WTC11 (cell line): ENCODE results near the gene FAN1. TPM values are rescaled to one million over a fixed set of nuclear protein-coding genes. Genes with fewer than 3 reads are reported as not detected.

ENCODE experiments used
- ATAC-seq: fragments of 200-7000 bp; cut with Tn5 transposase; 2 replicates; pipeline ENCODE4 v1.10.0; 2021; ENCODE audit warnings: mild to moderate bottlenecking, moderate library complexity
- CTCF ChIA-PET: fragments of 300-600 bp; sonication (Branson Sonifier 250); formaldehyde crosslinking; loops from one replicate; lab custom pipeline; 2021; ENCODE audit warnings: antibody characterized with exemption; lab: Charles Lee
- POLR2A ChIA-PET: fragments of 350-600 bp; sonication (Branson Sonifier 250); formaldehyde crosslinking; loops from one replicate; lab custom pipeline; 2021; ENCODE audit warnings: antibody characterized with exemption; lab: Charles Lee
- DNase-seq: peaks from one replicate; pipeline ENCODE4 v3.0.0; 2021; ENCODE audit warnings: low spot score
- H3K27ac Mint-ChIP-seq: 2 replicates; pipeline ENCODE4 v1.8.0; 2021; ENCODE audit warnings: mixed read lengths
- H3K27me3 Mint-ChIP-seq: 2 replicates; pipeline ENCODE4 v1.8.0; 2021; ENCODE audit warnings: low read depth, mild to moderate bottlenecking, moderate library complexity, mixed read lengths
- H3K36me3 Mint-ChIP-seq: 2 replicates; pipeline ENCODE4 v1.8.0; 2021; ENCODE audit warnings: mixed read lengths
- H3K4me1 Mint-ChIP-seq: 2 replicates; pipeline ENCODE4 v1.8.0; 2022; ENCODE audit warnings: mixed read lengths
- H3K4me3 Mint-ChIP-seq: 2 replicates; pipeline ENCODE4 v1.8.0; 2021; ENCODE audit warnings: mild to moderate bottlenecking, moderate library complexity, mixed read lengths
- H3K9me3 Mint-ChIP-seq: 2 replicates; pipeline ENCODE4 v1.8.0; 2021; ENCODE audit warnings: mixed read lengths
- AR ChIP-seq: fragments of 250-450 bp; sonication (Bioruptor Pico); IDR thresholded peaks from 2 replicates; pipeline ENCODE4 v1.9.0; 2021; ENCODE audit warnings: mild to moderate bottlenecking
- EMX1 ChIP-seq: fragments of 250-450 bp; sonication (Bioruptor Pico); IDR thresholded peaks from 2 replicates; pipeline ENCODE4 v1.8.0; 2021; ENCODE audit warnings: mild to moderate bottlenecking
- FOXP1 ChIP-seq: sonication (generic); formaldehyde crosslinking; IDR thresholded peaks from 2 replicates; pipeline ENCODE4 v1.8.0; 2022; ENCODE audit warnings: missing genetic modification reagents, mild to moderate bottlenecking, moderate library complexity, borderline replicate concordance
- FOXP4 ChIP-seq: sonication (generic); formaldehyde crosslinking; IDR thresholded peaks from 2 replicates; pipeline ENCODE4 v1.8.0; 2022; ENCODE audit warnings: mild to moderate bottlenecking, missing genetic modification reagents
- HMGXB4 ChIP-seq: sonication (generic); formaldehyde crosslinking; IDR thresholded peaks from 2 replicates; pipeline ENCODE4 v1.8.1; 2023; ENCODE audit warnings: mild to moderate bottlenecking, moderate library complexity, missing genetic modification reagents
- JAZF1 ChIP-seq: fragments of 250-450 bp; sonication (Bioruptor Pico); IDR thresholded peaks from 2 replicates; pipeline ENCODE4 v1.9.0; 2021; ENCODE audit warnings: moderate library complexity, mild to moderate bottlenecking, inconsistent platforms
- KAT7 ChIP-seq: sonication (generic); formaldehyde crosslinking; IDR thresholded peaks from 2 replicates; pipeline ENCODE4 v1.8.1; 2023; ENCODE audit warnings: missing genetic modification reagents, mild to moderate bottlenecking, borderline replicate concordance
- NR2C2 ChIP-seq: sonication (generic); formaldehyde crosslinking; IDR thresholded peaks from 2 replicates; pipeline ENCODE4 v1.8.0; 2022; ENCODE audit warnings: mild to moderate bottlenecking, missing genetic modification reagents
- OVOL2 ChIP-seq: fragments of 250-450 bp; sonication (Bioruptor Pico); IDR thresholded peaks from 2 replicates; pipeline ENCODE4 v1.9.0; 2021; ENCODE audit warnings: mild to moderate bottlenecking, borderline replicate concordance
- PRRX2 ChIP-seq: fragments of 250-450 bp; sonication (Bioruptor Pico); IDR thresholded peaks from 2 replicates; pipeline ENCODE4 v1.8.0; 2021; ENCODE audit warnings: mild to moderate bottlenecking
- RELA ChIP-seq: sonication (generic); formaldehyde crosslinking; IDR thresholded peaks from 2 replicates; pipeline ENCODE4 v1.8.1; 2022; ENCODE audit warnings: missing genetic modification reagents, mild to moderate bottlenecking, borderline replicate concordance
- RORB ChIP-seq: fragments of 250-450 bp; sonication (Bioruptor Pico); IDR thresholded peaks from 2 replicates; pipeline ENCODE4 v1.9.0; 2021; ENCODE audit warnings: mild to moderate bottlenecking
- TCF7 ChIP-seq: sonication (generic); formaldehyde crosslinking; IDR thresholded peaks from 2 replicates; pipeline ENCODE4 v1.8.0; 2022; ENCODE audit warnings: mild to moderate bottlenecking, low read depth, missing genetic modification reagents, moderate library complexity
- TEAD4 ChIP-seq: sonication (generic); formaldehyde crosslinking; IDR thresholded peaks from 2 replicates; pipeline ENCODE4 v1.8.0; 2022; ENCODE audit warnings: mild to moderate bottlenecking, missing genetic modification reagents
- TP53 ChIP-seq: sonication (generic); formaldehyde crosslinking; IDR thresholded peaks from 2 replicates; pipeline ENCODE4 v1.8.1; 2023; ENCODE audit warnings: mild to moderate bottlenecking, missing genetic modification reagents
- ZNF219 ChIP-seq: sonication (generic); formaldehyde crosslinking; IDR thresholded peaks from 2 replicates; pipeline ENCODE4 v1.8.0; 2023; ENCODE audit warnings: missing genetic modification reagents, mild to moderate bottlenecking, borderline replicate concordance
- ZNF416 ChIP-seq: fragments of 250-450 bp; sonication (Bioruptor Pico); IDR thresholded peaks from 2 replicates; pipeline ENCODE4 v1.9.0; 2021; ENCODE audit warnings: mild to moderate bottlenecking, inconsistent platforms
- ZNF512 ChIP-seq: sonication (generic); formaldehyde crosslinking; IDR thresholded peaks from 2 replicates; pipeline ENCODE4 v1.8.1; 2022; ENCODE audit warnings: missing genetic modification reagents, borderline replicate concordance
- ZNF671 ChIP-seq: fragments of 250-450 bp; sonication (Bioruptor Pico); IDR thresholded peaks from 2 replicates; pipeline ENCODE4 v1.8.0; 2021; ENCODE audit warnings: mild to moderate bottlenecking
- total RNA-seq: library from RNA; stranded (reverse); gene quantifications from 3 replicates; pipeline ENCODE4 v1.2.3, GENCODE V29; 2021
- TF ChIP-seq, protein P1 (sequence below): fragments of 250-450 bp; sonication (Bioruptor Pico); IDR thresholded peaks from 2 replicates; pipeline ENCODE4 v1.9.0; 2021; ENCODE audit warnings: moderate library complexity, mild to moderate bottlenecking, inconsistent platforms, borderline replicate concordance
- TF ChIP-seq, protein P2 (sequence below): sonication (generic); formaldehyde crosslinking; conservative IDR thresholded peaks from 2 replicates; pipeline ENCODE4 v1.8.1; 2022; ENCODE audit warnings: mild to moderate bottlenecking, missing genetic modification reagents
- TF ChIP-seq, protein P3 (sequence below): sonication (generic); formaldehyde crosslinking; IDR thresholded peaks from 2 replicates; pipeline ENCODE4 v1.8.1; 2023; ENCODE audit warnings: mild to moderate bottlenecking, missing genetic modification reagents
- TF ChIP-seq, protein P4 (sequence below): fragments of 200-600 bp; IDR thresholded peaks from 2 replicates; pipeline ENCODE4 v1.8.0; 2022; ENCODE audit warnings: antibody characterized with exemption

Gene FAN1
- total RNA-seq, 1 experiment from 2014 or later, result 22.8 TPM

DNA sequence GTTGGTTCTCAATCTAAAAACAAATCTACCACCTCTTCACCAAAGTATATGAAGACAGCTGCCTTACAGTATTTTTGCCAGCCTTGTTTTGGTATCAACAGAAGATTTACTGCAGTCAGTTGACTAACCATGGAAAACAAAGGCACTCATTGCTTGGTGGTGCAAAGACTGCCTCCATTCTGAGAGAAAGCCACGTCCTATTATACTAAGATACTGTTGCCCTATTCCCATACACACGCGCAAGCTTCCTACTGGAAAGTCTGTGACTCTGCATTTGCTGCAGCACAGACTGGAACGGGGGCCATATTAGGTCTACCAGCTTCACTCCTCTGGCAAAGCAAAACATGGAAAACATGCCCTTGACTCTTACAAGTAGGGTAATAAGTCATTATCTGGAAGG, 69.7 kb downstream of the FAN1 start (continued):
- no peak for TF ChIP-seq RELA (CRISPR knock-in tag)
- no peak for TF ChIP-seq AR (CRISPR knock-in tag)
- no peak for TF ChIP-seq PRRX2
- TF ChIP-seq, all 79 proteins: peak for 0

DNA sequence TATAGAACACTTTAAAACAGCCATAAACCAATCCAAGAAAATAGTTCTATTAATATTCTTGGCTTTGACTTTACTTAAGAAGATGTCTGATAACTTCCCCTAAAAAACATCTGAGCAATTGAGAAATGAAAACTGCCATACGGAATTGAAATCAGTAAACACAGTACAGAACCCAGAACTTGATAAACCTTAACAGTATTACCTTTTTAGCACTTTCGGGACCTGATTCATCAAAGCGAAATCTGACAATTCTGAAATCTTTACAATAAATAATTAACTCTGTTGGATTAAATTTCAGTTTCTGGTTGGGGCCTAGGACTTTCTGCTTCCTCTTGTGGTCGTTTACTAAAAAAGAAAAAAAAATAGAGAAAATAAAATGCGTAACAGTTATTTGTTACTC, 70.4 kb downstream of the FAN1 start:
- no peak for DNase-seq
- no peak for TF ChIP-seq EMX1 (CRISPR knock-in tag)
- TF ChIP-seq FOXP4 (CRISPR knock-in tag), result no peak
- no peak for TF ChIP-seq HMGXB4 (CRISPR knock-in tag)
- TF ChIP-seq ZNF416 (CRISPR knock-in tag), result no peak
- TF ChIP-seq, protein P1, sequence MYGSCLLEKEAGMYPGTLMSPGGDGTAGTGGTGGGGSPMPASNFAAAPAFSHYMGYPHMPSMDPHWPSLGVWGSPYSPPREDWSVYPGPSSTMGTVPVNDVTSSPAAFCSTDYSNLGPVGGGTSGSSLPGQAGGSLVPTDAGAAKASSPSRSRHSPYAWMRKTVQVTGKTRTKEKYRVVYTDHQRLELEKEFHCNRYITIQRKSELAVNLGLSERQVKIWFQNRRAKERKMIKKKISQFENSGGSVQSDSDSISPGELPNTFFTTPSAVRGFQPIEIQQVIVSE, result no peak
- TF ChIP-seq, protein P2, sequence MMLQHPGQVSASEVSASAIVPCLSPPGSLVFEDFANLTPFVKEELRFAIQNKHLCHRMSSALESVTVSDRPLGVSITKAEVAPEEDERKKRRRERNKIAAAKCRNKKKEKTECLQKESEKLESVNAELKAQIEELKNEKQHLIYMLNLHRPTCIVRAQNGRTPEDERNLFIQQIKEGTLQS (CRISPR knock-in tag), result no peak
- TF ChIP-seq TEAD4, result no peak
- TF ChIP-seq ZNF219 (CRISPR knock-in tag), result no peak
- no peak for TF ChIP-seq OVOL2 (CRISPR knock-in tag)
- TF ChIP-seq JAZF1 (CRISPR knock-in tag), result no peak
- TF ChIP-seq ZNF671 (CRISPR knock-in tag), result no peak
- TF ChIP-seq TP53 (CRISPR knock-in tag), result no peak
- no peak for TF ChIP-seq KAT7
- no peak for TF ChIP-seq RORB (CRISPR knock-in tag)
- no peak for TF ChIP-seq TCF7 (CRISPR knock-in tag)
- TF ChIP-seq NR2C2, result no peak
- TF ChIP-seq, protein P3, sequence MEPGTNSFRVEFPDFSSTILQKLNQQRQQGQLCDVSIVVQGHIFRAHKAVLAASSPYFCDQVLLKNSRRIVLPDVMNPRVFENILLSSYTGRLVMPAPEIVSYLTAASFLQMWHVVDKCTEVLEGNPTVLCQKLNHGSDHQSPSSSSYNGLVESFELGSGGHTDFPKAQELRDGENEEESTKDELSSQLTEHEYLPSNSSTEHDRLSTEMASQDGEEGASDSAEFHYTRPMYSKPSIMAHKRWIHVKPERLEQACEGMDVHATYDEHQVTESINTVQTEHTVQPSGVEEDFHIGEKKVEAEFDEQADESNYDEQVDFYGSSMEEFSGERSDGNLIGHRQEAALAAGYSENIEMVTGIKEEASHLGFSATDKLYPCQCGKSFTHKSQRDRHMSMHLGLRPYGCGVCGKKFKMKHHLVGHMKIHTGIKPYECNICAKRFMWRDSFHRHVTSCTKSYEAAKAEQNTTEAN (CRISPR knock-in tag), result no peak
- no peak for TF ChIP-seq ZNF512
- TF ChIP-seq, protein P4, sequence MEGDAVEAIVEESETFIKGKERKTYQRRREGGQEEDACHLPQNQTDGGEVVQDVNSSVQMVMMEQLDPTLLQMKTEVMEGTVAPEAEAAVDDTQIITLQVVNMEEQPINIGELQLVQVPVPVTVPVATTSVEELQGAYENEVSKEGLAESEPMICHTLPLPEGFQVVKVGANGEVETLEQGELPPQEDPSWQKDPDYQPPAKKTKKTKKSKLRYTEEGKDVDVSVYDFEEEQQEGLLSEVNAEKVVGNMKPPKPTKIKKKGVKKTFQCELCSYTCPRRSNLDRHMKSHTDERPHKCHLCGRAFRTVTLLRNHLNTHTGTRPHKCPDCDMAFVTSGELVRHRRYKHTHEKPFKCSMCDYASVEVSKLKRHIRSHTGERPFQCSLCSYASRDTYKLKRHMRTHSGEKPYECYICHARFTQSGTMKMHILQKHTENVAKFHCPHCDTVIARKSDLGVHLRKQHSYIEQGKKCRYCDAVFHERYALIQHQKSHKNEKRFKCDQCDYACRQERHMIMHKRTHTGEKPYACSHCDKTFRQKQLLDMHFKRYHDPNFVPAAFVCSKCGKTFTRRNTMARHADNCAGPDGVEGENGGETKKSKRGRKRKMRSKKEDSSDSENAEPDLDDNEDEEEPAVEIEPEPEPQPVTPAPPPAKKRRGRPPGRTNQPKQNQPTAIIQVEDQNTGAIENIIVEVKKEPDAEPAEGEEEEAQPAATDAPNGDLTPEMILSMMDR, result no peak
- TF ChIP-seq FOXP1 (CRISPR knock-in tag), result no peak
- TF ChIP-seq, all 79 proteins: peak for 0
- H3K9me3 Mint-ChIP-seq, result no peaks in the 10 kb centered on the region
- no peaks in the 10 kb centered on the region for H3K27me3 Mint-ChIP-seq
- CTCF ChIA-PET, result interaction anchor here (1.6 kb wide), 1 partner anchor 155 kb away, joined by 7 read pairs; no protein-coding TSS in a partner anchor
- ATAC-seq, result no peak
- POLR2A ChIA-PET, result no interaction called here
- no peak overlapping the region for H3K4me3 Mint-ChIP-seq
- peaks cover 5% of the 10 kb centered on the region for H3K4me1 Mint-ChIP-seq
- peaks cover 6% of the 10 kb centered on the region; the same call in 1 of the 2 replicates for H3K36me3 Mint-ChIP-seq
- no peak overlapping the region for H3K27ac Mint-ChIP-seq
